Spleen (tissue), 7 donors: Measurements from ENCODE around the gene ANO5.
"Not testable (repeated sequence)": the region's sequence is repeated elsewhere in the genome, so short reads cannot be mapped to it uniquely, and the experiment has no call there.

Experiments used
- CTCF ChIP-seq, 11 experiments: fragments of 200-600 bp in 7 of 11; fragments of 450-650 bp in 4 of 11; sonication (generic) in 4 of 11; IDR thresholded peaks in 8 of 11; conservative IDR thresholded peaks in 3 of 11; 1 replicate in 7 of 11; 2 replicates in 4 of 11; pipeline versions ENCODE4 v1.4.0 to v1.8.0; 2016 to 2021; ENCODE audit warnings: antibody characterized with exemption in 11 of 11, inconsistent platforms in 4 of 11, mild to moderate bottlenecking in 1 of 11
- POLR2A ChIP-seq, 3 donors: fragments of 450-650 bp; IDR thresholded peaks; one replicate each; pipeline ENCODE4 v1.5.1; 2017; ENCODE audit warnings: antibody characterized with exemption in 3 of 3, mild to moderate bottlenecking in 1 of 3
- donor health status: DM: no; HTN: no; CAD: no; lungs with moderate emphysema.
- donor health status: DM: no; HTN: no; CAD: no.
- donor health status: DM: no; HTN: no; CAD: no.

- not testable (repeated sequence) for TF ChIP-seq CTCF (IDR thresholded peaks at IDR 0.05 in 8 of 11, conservative IDR thresholded peaks at IDR 0.05 in 3 of 11); POLR2A (IDR thresholded peaks at IDR 0.05)
These were observed 92.1 kb downstream of the ANO5 start for GRCh38 chr11:22284991-22285390.
